GM08714 (cell line): ENCODE data around the gene REN.

ENCODE experiments used
- H3K4me3 ChIP-seq: fragments of 200-500 bp; sonication (Bioruptor generic); 2 replicates; pipeline ENCODE4 v1.5.1; 2014; ENCODE audit warnings: mild to moderate bottlenecking, low read length, inconsistent platforms
- ZNF274 ChIP-seq: IDR thresholded peaks from 2 replicates; pipeline ENCODE4 v1.6.1; 2012; ENCODE audit warnings: mild to moderate bottlenecking, low read depth, low read length

REN gene

DNA sequence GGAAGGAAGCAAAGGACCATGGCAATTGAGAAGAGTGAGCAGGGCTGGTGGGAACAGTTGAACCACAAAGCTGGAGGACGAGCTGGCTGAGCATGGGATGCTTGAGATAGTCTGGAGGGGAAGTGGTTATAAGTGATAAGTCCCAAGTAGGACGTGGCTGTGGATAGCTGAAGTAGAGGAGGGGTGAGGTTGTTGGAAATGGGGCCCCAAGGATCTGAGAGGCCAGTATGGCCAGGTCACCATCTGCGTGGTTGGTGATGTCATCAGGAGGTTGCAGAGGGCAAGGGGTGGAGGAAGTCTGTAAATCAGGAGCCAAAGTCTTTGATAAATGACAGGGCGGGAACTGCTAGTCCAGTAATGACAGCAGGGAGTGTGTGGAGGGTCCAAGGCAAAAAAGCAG lies 11.0 kb upstream of the REN start:
- no peak for TF ChIP-seq ZNF274
- no peak overlapping the region for H3K4me3 ChIP-seq

DNA sequence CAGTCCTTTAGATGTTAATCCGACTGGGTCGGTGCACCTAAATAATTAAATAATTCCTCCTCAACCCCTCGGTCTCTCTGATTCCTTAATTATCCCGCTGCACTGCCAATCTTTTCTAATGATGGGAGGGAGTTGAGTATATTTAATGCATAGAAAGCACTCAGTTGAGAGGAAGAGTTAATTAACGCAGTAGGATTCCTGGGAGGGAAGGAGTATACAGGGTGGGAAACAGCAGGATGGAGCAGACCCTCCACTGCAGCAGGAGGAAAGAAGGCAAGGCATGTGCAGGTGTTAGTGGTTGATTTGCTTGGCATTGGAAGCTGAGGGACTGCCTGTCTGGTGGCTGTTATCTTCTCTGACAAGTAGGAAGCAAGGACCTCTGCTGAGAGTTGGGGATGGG lies 9.9 kb upstream of the REN start:
- H3K4me3 ChIP-seq = no peak overlapping the region
- no peak for TF ChIP-seq ZNF274

DNA sequence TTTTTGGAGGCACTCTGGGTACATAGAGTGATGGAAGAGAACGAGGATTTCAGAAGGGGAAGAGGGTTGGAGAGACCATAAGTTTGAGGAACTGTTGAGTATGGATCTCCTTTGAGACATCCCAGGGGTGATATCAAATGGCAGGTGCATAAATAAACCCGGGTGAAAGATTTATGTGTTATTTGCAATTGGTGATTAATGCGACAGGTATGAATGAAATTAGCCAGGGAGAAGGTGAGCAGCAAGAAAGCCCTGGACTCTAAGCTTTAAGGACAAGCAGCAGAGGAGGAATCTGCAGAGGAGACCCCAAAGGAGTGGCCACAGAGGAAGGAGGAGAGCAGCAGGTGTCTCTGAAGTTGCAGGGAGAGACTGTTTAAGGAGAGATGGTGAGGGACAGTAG lies 8.8 kb upstream of the REN start:
- H3K4me3 ChIP-seq = no peak overlapping the region
- TF ChIP-seq ZNF274 = no peak

DNA sequence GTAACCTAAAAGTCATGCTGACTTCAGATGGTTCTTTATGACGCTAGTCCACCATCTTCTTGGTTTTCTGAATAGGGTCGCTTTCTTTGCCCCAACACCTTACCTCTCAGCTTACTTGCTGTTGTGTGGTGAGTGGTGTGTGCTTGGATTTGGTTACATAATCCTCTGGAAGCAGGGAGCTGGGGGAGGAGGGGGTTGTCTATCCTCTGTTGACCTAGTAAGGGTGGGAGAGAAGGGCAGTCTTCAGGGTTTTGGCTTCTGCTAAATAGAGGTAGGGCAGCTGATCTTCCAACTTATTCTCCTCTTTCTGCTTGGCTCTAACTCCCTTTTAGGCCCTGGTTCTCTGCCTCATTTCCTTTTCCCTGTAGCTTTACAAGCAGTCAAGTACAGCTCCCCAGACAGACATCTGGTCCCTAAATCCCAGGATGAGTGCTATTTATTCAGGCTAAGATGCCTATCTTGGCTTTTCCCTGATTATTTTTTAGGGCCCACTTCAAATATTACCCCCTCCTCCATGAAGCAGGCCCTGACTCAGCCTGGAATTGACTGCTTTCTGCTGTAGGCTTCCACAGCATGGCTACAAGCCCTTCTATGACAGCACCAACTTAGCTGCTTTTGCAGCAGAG lies 6.4 kb upstream of the REN start:
- TF ChIP-seq ZNF274 = no peak
- H3K4me3 ChIP-seq = no peak overlapping the region

DNA sequence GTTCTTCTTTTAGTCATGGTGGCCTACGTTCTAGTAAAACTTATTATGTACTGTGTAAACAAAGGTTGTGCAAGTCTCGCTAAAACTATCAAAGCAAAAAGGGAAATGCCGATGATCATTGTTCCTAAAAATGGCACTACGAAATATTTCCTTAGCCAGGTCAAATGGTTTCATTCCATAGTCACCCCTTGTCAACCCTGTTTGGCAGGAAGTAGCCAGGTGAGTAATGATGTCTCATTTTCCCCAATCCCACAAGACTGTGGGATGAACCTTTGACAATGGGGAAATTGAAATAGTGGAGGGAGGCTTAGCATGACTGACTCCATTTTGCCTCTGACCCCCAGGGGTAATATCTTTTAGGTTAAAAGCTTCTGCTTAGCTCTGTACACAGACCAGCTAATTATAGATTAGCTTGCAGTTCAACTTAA lies 5.6 kb upstream of the REN start:
- no peak overlapping the region for H3K4me3 ChIP-seq
- TF ChIP-seq ZNF274 = no peak

- no peak overlapping the region for H3K4me3 ChIP-seq
- no peak for TF ChIP-seq ZNF274
These were observed 4.5 kb upstream of the REN start for GRCh38 chr1:204170494-204171155.

- TF ChIP-seq ZNF274 = no peak
These were observed 3.7 kb upstream of the REN start for GRCh38 chr1:204169858-204170257.

GRCh38 chr1:204167730-204168129 lies 1.6 kb upstream of the REN start:
- no peak for TF ChIP-seq ZNF274
- no peak overlapping the region for H3K4me3 ChIP-seq

More at GRCh38 chr1:204169858-204170257, 3.7 kb upstream of the REN start:
- no peak overlapping the region for H3K4me3 ChIP-seq

DNA sequence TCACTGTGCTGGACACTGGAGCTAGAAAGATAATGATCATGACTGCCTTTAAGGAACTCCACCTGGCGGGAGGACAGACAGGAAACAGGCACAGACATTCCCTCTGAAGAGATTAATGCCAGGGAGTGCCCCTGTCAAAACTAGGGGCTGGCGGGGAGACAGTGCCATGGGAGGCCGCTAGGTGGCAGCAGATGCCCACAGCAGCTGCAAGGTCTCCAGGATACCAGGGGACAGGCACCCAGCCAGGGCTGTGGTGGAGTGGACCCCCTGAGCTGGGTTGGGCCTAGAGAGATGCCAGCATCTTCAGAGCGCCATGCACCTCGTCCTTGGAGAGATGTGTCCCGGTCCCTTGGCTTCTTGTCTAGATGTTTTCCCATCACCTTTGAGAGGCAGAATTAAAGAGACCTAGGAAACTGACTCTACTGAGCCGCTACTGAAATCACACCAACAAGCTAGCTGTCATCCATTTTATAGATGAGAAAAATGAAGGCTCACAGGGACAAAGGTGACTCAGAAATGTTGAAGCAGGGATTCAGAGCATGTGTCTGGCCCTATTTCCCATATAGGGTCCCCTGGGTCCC lies 3.6 kb downstream of the REN start:
- H3K4me3 ChIP-seq = no peak overlapping the region
- no peak for TF ChIP-seq ZNF274

GRCh38 chr1:204161609-204162493 lies 4.3 kb downstream of the REN start:
- no peak overlapping the region for H3K4me3 ChIP-seq
- no peak for TF ChIP-seq ZNF274

DNA sequence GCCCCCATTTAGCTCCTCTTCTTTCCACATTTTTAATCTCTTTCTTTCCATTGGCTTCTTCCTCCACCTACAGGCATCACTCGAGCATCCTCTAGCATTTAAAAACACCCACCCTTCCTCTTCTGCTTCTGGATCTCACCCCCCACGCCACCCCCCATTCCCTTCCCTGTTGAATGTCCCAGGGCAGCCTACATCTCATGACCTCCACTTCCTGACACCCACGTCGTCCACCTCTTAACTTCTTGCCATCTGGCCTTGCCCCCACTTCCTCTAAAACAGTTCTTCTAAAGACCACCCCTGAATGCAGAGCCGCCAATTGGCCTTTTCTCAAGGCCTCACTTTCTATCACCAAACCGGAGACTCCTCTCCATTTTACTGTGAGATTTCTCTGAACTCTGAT lies 8.2 kb downstream of the REN start:
- no peak overlapping the region for H3K4me3 ChIP-seq
- TF ChIP-seq ZNF274 = no peak

GRCh38 chr1:204155881-204156280 lies 10.3 kb downstream of the REN start:
- no peak for TF ChIP-seq ZNF274
- H3K4me3 ChIP-seq = no peak overlapping the region

DNA sequence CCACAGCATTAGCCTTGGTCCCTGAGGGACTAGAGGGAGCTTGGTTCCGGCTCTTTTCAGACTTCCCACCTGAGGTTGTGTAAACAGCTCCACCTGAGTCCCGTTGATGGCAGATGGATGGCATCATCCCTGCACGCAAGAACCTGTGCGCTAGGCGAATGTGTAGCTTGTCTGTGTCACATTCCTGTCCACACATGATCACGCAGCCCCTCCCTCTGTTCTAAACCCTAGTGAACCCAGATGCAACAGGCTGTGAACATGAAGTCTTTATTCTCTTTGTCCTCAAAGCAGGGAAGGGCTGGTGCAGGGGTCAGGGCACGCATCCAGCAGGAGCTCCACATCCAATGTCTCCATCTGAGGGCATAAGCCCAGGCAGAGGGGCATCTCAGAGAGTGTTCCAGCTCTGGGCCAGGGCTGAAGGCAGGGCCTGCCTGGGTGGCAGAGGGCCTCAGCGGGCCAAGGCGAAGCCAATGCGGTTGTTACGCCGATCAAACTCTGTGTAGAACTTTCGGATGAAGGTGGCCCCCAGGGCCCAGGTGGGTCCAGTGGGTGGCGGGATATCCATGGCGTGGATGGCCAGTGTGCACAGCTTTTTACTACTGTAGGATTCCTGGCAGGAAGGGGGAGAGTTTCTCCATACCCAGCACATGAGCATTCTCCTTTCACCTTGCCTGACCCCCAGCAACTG lies 11.4 kb downstream of the REN start:
- no peak overlapping the region for H3K4me3 ChIP-seq
- no peak for TF ChIP-seq ZNF274

- TF ChIP-seq ZNF274 = no peak
- no peak overlapping the region for H3K4me3 ChIP-seq
These were observed 12.5 kb downstream of the REN start for GRCh38 chr1:204153667-204154066.
